ENCODE data around the gene TENT5D.
"Not testable (repeated sequence)": the region's sequence is repeated elsewhere in the genome, so short reads cannot be mapped to it uniquely, and the experiment has no call there.

TENT5D gene

GRCh38 chrX:80420147-80420546 lies at the start of gene TENT5D:
Gene TENT5D, plus strand, starts transcription at chrX:80420447. Its CDS starts 22,093 bp downstream, at chrX:80442540.
- DNase-seq (ENCODE audit: low read depth, low spot score): no peak
- H3K27ac ChIP-seq: no peak within 1 kb of the TSS

- H3K27ac ChIP-seq; DNase-seq (ENCODE audit: low read depth, low spot score): not testable (repeated sequence)
Observed at GRCh38 chrX:80385651-80386050, 34.6 kb upstream of the TENT5D start.

GRCh38 chrX:80388206-80388605 lies 32.0 kb upstream of the TENT5D start:
- H3K27ac ChIP-seq: no peak overlapping the region
- DNase-seq (ENCODE audit: low read depth, low spot score): no peak

- H3K27ac ChIP-seq: no peak overlapping the region
- DNase-seq (ENCODE audit: low read depth, low spot score): no peak
Observed at GRCh38 chrX:80412042-80412441, 8.2 kb upstream of the TENT5D start.

- H3K27ac ChIP-seq: no peak overlapping the region
- no peak for DNase-seq (ENCODE audit: low read depth, low spot score)
Observed at GRCh38 chrX:80423000-80423399, 2.8 kb downstream of the TENT5D start.

GRCh38 chrX:80423744-80424143 lies 3.5 kb downstream of the TENT5D start:
- no peak overlapping the region for H3K27ac ChIP-seq
- no peak for DNase-seq (ENCODE audit: low read depth, low spot score)

GRCh38 chrX:80430826-80431504 lies 10.7 kb downstream of the TENT5D start:
- DNase-seq (ENCODE audit: low read depth, low spot score): no peak
- no peak overlapping the region for H3K27ac ChIP-seq

GRCh38 chrX:80431505-80431832 lies 11.2 kb downstream of the TENT5D start:
- no peak for DNase-seq (ENCODE audit: low read depth, low spot score)
- no peak overlapping the region for H3K27ac ChIP-seq

- no peak for DNase-seq (ENCODE audit: low read depth, low spot score)
- H3K27ac ChIP-seq: no peak overlapping the region
Observed at GRCh38 chrX:80432441-80432840, 12.2 kb downstream of the TENT5D start.

- DNase-seq (ENCODE audit: low read depth, low spot score): no peak
- H3K27ac ChIP-seq: no peak overlapping the region
Observed at GRCh38 chrX:80432863-80433262, 12.6 kb downstream of the TENT5D start.

- H3K27ac ChIP-seq; DNase-seq (ENCODE audit: low read depth, low spot score): not testable (repeated sequence)
Observed at GRCh38 chrX:80468166-80468565, 47.9 kb downstream of the TENT5D start.

GRCh38 chrX:80471582-80471981 lies 51.3 kb downstream of the TENT5D start:
- no peak overlapping the region for H3K27ac ChIP-seq
- no peak for DNase-seq (ENCODE audit: low read depth, low spot score)

- H3K27ac ChIP-seq: no peak overlapping the region
- no peak for DNase-seq (ENCODE audit: low read depth, low spot score)
Observed at GRCh38 chrX:80485543-80485942, 65.3 kb downstream of the TENT5D start.

- no peak overlapping the region for H3K27ac ChIP-seq
- no peak for DNase-seq (ENCODE audit: low read depth, low spot score)
Observed at GRCh38 chrX:80486299-80486698, 66.1 kb downstream of the TENT5D start.

GRCh38 chrX:80489166-80489565 lies 68.9 kb downstream of the TENT5D start:
- DNase-seq (ENCODE audit: low read depth, low spot score): no peak
- no peak overlapping the region for H3K27ac ChIP-seq
